GM18498 (cell line): ENCODE measurements around the gene HMX2.

ENCODE experiments used
- ATAC-seq: cut with Tn5 transposase; IDR thresholded peaks from one replicate; pipeline ENCODE4 v1.9.1; 2021; ENCODE audit warnings: mild to moderate bottlenecking, moderate library complexity; ENCODE audit not compliant: unreplicated experiment

The HMX2 gene

DNA sequence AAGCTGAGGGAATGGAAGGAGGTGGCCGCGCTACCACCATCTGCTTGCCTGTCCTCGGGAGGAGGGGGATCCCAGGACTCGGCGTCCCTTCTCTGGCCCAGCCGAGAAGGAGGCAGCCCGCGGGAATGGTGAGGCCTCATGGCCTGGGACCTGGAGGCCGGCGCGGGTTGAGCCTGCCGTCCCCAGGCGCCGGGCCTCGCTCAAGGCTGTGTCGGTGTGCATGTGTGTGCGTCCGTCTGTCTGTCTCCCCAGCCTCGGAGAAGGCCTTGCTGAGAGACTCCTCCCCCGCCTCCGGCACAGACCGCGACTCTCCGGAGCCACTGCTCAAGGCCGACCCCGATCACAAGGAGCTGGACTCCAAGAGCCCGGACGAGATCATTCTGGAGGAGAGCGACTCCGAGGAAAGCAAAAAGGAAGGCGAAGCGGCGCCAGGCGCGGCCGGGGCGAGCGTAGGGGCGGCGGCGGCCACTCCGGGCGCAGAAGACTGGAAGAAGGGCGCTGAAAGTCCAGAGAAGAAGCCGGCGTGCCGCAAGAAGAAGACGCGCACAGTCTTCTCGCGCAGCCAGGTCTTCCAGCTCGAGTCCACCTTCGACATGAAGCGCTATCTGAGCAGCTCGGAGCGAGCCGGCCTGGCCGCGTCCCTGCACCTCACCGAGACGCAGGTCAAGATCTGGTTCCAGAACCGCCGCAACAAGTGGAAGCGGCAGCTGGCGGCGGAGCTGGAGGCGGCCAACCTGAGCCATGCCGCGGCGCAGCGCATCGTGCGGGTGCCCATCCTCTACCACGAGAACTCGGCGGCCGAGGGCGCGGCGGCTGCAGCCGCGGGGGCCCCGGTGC is 10.9 kb upstream of the HMX2 start:
- no peak for ATAC-seq

DNA sequence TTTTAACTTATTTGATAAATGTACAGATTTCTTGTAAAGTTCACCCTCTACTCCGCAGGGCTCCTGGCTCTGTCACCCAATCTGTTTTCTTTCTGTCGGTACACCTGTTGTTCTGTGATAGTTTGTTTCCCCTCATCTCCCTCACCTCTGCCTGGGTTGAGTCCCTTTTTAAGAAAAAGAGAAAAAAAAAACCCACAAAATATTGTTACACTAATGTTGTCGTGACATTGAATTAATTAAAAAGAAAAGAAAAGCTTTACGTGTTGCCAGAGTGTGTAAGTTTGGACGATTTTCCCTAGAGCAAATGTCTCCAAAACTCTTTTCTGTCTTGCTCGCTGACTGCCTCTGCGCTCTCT is 8.8 kb upstream of the HMX2 start:
- no peak for ATAC-seq

DNA sequence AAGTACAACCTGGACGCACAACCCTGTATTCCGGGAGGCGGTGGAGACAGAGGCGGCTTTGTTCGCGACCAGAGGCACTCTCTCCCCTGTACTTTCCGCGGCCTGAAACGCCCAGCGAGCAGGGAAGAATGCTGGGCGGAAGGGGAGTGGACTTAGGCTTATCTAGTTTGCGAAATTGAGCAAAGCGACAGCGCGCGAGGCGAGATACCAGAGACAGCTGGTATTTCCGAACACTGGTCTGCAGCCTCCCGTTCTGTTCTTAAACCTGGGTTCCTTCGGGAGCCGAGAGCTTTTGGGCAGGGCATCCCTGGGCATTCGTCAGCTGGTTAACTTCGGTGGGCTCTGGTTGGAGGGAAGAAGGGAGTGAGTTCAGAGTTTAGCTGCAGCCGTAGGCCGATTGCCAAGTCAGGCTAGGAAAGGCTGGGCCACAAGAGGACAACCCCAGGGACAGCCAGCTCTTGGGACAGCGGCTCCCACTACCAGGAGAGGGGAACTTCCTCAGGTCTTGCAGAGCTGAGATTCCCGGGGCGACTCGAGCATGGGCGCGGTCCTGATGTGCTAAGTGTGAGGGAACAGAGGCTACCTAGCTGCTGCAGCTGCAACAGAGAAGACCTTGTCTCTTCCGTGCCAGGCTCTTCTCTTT is 8.3 kb upstream of the HMX2 start:
- no peak for ATAC-seq

DNA sequence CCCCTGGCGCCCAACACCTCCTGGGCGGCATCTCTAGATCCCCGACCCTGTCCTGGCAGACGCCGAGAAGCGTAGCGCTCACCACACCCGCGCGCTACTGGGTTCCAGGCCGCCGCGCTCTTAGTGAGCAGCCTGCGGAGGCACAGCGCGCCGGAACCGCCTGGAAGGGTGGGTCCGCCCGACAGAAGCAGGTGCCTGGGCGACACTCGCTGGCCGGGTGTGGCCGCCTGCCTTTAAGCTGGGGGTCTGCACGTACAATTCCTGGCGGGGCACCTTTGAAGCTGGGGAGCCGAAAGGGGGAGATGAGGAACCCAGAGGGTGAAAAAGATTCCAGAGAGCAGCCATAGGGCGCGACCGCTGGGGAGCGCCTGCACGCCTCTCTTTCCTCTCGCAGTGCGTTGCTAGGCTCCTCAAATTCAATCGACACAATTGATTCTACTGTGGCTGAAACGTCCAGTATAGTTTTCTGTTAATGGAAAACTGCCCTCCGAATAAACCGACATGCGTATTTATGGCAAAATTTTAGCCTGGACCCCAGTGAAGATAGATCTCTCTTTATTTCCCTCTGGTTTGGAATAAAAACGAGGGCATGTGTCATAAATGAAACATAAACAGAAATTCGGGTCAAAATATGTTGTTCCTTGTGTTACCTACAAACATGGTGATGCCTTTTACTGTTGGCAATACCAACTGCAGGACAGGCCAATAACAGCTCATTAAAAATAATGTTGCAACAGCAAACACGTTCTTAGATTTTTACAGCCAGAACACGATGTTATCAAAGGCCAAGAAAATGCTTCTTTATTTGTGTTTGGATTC is 7.6 kb upstream of the HMX2 start:
- no peak for ATAC-seq

DNA sequence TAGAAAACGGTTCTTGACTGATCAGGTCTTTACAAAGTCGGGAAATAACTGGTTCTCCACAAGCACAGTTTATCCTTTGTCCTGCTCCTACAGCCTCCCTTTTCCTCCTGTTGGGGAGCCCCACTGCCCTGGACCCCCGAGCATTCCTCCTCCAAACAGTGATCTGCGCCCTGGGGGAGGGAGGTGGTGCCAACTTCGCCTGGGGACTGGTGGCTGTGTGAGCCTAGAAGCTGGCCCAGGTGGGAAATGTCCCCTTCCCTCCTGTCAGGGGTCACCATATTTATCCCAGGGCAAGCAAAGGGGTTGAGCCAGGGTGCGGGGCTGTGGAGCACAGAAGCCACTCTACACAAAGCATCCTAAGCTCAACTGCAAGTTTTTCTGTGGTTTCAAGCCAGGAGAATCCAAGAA is 6.9 kb upstream of the HMX2 start:
- ATAC-seq: no peak

DNA sequence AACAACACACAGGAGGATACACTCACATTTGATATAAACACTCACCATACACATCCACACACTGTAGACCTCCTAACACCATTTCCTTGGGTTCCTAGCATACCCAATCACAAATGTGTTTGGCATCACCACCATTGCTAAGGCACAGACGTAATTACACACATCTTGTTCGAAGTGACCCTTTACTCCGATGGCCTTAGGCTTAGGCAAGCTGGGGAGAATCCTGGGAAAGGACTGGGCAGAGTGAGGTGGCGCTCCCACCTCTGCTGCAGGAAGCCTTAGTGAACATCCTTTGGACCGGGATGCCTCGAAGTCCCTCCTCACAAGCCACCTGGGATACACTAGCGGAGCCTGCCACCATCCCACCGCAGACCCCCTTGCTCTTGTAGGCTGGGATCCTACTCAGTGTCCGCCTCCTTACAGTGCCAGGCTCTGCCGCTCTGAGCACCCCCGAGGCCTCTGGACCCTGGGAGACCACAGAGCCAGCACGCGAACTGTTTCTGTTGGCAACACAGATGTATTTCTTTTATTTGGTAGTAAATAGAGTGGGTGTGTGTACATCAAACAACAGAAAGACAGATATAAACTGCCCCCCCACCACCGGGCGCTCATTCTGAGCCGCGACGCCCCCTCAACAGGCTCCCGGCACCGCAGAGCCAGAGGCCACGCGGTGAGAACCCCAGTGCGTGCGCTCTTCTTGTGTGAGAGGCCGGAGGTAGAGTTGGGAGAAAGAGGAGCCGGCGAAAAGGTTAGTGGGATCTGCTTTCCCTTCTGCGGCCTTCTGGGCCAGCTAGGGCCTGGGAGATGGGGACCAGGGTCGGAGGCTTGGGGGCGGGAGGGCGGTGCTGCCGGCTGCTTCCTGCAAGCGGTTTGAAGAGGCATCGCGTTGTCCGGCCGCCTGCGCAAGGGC is 5.9 kb upstream of the HMX2 start:
- no peak for ATAC-seq

DNA sequence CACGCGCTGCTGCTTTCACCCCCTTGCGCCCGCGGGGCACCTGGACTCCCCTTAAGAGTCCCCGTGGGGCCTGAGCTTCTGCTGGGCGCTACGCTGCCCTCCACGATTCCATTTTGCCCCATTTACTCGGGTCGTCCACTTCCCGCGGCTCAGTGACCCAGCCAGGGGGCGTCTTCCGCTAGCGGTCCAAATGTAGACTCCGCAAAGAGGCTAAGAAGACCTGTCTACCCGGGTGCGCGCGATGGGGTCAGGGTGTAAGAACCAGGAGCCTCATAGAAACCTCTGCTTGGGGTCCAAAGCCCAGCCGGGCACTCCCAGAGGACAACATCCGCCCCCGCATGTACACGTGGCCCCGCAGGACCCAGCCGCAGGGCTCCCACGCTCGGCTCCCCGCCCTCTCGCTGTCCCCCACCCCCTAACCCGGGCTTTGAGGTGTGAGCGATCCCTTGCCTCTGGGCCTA is 5.2 kb upstream of the HMX2 start:
- ATAC-seq: no peak

DNA sequence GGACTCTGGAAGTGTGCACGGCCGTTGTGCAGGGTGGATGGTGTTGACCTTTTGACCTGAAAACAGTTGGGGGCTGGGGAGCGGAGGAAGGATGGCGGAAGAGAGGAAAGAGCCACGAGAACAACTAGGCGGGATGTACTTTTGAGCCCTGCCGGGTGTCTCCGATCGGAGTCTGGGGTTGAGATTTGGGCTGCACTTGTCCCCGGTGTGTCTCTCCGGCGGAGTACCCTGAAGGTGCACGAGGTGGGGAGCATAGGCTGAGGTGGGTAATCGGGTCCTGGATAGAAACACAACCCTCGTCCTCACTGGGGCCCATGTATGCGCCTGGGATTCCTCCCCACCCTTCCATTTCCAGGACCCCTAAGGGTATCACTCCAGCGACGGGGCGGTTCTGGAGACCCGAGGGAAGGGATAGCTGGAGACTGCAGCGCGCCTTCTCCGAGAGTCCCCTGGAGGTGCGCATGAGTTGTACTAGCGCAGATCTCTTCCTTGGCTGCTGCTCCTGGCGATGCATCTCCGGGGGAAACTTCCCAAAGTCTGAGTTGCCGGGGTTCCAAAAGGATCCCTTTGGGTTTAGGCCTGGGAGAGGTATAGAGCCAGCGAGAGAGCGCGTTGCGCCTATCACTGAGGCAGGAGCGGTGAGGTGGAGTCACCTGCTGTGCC is 4.6 kb upstream of the HMX2 start:
- no peak for ATAC-seq

DNA sequence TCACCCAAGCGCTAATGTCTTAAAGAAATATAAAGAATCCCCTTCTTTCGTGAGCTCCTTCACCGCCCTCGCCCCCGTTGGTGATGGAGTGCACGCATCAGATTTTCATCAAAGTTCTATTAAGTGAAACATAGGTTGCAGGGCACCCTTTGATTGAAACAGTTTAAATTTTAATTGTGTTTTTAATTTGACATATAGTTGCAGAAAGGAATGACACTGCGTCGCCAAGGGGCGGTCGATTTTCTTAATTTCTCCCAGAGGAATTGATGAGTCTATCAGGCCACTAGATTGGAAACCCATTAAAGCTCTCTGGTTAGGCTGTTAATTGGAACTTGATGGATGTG is 4.1 kb upstream of the HMX2 start:
- no peak for ATAC-seq

DNA sequence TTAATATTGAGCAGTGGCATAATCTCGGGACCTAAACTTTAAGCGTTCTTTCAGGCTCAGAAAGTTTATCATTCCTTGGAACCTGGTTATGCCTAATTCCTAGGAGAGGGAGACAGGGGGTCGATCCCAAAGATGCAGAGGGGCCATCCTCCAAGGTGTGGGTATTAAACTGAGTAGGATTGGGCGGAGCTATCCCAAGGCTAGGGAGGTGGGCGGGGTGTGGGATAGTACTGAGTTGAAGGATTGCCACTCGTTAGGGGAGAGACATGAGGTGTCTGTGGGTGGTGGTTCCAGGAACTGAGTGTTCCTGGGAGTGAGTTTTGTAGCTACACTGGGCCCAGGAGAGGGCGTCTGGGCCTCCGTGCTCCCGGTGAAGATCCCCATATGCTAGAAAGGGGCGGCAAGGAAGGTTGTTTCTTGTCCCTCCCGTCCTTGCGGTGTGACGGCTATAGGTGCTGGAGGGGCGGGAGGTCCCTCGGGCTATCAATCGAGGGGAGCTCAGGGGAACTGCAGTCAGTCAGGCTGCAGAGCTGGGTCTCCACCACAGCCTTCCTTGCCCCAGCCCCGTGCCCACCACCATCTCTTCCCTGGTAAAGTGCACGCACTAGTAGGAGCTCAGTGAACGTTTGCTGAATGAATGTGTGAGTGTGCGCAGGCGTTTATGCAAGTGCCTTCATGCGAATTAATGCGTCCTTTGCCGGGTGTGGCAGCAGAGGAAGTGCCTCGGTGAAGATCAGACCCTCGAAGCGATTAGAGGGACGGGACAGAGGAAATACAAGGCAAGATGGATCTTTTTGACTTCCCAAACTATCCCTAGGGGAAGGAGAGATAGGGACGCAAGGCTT is 3.0 kb upstream of the HMX2 start:
- ATAC-seq: no peak

DNA sequence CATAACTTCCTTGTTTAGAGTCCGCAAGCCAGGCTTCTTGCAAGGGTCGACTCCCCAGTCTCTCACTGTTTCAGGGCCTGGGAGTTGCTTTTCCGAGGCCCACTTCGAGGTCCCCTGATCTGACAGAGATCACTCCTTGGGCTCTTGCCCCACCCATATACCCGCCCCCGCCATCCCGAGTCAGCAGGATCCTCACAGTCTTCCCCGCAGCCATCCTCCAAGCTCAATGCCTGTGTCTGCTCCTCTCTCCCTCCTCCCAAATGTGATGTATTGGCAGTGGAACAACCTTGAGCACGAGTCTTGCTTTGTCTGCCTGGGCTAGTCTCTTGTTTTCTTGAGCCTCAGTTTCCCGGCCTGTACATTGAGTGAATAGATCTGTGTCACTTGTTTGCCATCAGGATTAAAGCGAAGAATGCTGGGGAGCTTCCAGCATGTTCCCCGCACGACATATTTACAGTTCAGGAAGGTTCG is 2.4 kb upstream of the HMX2 start:
- no peak for ATAC-seq

DNA sequence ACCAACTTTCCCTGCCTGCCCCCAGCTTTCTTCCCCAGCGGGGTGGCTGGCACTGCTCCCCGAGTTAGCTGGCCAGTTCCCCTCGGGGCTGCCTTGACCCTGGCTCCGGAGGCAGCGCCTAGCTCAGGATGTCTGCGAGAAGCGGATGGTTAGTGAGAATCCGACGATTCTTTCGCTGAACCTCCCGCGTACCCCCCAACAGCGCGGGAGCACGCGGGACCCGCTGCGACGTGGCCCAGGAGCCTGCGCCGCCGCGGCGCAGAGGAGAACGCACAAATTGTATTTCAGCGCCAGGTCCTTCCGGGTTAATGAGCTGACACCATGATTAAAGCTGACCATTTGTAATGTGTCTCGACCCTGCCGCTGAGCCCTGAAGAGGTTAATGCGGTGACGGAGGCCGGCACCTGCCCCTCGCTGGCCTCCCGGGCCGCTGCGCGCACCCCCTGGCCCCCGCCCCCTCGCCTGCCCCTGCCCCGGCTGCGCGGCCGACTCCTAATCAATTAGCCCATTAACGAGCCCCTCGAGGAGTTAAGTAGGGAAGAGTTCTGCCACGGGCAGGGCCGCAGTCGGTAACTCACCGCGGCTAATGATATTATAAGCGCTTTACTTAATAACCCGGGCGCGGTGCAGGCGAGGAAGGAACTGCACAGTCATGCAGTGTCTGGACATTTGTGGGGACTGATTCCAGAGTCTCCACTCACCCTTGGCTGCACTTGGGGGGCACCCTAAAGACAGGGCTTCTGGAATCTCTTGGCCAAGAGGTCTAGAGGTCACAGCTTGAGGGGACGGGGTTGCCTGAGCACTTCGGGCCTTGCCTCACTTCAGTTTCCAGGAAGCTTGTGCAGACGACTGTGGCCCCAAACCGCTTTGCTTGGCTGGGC is 1.7 kb upstream of the HMX2 start:
- no peak for ATAC-seq

DNA sequence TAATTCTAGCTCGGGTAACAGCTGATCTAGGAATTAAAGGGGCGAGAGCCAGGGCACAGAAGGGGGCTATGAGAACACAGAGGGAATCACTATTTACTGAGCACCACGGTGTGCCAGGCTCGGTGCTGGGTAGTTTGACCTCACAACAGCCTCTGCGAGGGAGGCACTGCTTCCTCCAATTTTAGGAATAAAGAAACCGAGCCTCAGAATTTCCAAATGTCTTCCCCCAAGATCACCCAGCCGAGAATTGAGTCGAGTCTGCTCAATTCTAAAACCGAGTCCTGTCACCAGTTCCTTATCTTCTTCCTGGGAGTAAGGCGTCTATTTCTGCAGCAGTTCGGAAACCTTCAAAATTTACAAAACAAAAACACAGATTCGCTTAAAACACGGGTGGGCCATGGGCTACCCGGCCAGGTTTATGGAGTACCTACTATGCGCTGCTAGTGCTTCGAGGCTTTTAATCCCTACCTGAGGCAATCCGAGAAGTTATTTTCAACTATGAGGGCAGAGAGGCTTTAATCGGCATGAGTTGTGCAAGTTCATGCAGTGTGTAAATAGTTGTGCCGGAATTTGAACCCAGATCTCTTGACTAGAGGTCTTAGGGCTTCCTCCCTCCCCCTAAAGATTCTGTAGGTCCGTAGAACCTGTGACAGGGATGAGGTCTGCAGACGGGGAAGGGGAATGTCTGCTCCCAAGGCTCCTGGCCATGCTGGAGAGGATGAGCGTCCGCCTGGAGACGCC is 872 bp upstream of the HMX2 start:
- no peak for ATAC-seq

DNA sequence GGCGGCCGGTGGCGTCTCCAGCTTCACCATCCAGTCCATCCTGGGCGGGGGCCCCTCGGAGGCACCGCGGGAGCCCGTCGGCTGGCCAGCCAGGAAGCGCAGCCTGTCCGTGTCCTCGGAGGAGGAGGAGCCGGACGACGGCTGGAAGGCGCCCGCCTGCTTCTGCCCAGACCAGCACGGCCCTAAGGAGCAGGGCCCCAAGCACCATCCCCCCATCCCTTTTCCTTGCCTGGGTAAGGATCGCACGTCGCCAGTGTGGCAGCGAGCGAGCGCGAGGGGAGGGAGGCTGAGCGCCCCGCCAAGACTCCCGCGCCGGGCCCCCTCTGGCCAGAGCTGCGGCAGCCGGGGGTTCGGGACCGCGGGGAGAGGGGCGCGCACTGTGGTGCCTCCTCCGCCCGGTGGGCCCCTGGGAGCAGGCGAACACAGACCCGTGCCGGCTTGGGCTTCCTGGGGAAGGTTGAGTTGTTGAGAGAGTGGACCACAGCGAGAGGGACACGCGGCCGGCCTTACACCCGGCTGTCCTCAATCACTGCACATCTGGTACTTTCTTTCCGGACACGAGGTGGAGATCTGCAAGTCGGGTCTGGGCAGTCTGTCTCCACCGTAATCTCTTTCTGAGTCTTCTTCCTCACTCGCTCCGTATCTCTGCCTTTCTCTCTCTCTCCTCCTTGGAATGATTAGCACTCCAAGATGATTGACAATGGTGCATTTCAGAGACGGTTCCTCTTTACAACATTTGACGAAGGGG is 652 bp downstream of the HMX2 start:
- no peak for ATAC-seq

DNA sequence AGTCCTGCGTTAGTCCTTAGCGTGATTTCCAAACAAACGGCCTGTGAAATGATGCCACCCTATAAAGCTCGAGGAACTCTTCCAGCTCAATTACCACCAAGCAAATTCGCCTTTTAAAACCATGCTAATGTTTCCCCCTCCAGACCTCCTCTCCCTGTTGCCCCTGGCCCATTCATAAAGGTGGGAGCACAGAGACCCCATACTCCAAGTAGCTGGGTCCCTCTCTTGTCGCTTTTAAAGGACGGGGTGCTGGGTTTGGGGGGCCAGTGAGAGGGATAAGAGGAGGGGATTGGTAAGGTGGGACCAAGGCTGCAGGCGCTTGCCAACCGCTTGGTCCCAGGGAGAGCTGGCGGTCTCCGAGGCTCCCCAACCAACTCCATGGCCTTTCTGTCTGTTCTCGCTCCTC is 1.2 kb downstream of the HMX2 start:
- no peak for ATAC-seq

DNA sequence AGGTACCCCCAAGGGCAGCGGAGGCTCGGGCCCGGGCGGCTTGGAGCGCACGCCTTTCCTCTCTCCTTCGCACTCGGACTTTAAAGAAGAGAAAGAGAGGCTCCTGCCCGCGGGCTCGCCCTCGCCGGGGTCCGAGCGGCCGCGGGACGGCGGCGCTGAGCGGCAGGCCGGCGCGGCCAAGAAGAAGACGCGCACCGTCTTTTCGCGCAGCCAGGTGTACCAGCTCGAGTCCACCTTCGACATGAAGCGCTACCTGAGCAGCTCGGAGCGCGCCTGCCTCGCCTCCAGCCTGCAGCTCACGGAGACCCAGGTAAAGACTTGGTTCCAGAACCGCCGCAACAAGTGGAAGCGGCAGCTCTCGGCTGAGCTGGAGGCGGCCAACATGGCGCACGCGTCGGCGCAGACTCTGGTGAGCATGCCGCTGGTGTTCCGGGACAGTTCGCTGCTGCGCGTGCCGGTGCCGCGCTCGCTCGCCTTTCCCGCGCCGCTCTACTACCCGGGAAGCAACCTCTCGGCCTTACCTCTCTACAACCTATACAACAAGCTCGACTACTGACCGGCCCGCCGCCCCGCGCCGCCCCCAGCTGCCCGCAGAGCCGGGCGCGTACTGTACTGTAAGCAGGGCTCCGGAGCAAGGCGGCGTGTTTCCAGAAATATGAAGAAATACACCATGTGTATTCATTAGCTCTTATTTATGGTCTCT is 1.8 kb downstream of the HMX2 start:
- no peak for ATAC-seq
